ENCODE results near the gene CDC25B.

- TF ChIP-seq, protein P1, sequence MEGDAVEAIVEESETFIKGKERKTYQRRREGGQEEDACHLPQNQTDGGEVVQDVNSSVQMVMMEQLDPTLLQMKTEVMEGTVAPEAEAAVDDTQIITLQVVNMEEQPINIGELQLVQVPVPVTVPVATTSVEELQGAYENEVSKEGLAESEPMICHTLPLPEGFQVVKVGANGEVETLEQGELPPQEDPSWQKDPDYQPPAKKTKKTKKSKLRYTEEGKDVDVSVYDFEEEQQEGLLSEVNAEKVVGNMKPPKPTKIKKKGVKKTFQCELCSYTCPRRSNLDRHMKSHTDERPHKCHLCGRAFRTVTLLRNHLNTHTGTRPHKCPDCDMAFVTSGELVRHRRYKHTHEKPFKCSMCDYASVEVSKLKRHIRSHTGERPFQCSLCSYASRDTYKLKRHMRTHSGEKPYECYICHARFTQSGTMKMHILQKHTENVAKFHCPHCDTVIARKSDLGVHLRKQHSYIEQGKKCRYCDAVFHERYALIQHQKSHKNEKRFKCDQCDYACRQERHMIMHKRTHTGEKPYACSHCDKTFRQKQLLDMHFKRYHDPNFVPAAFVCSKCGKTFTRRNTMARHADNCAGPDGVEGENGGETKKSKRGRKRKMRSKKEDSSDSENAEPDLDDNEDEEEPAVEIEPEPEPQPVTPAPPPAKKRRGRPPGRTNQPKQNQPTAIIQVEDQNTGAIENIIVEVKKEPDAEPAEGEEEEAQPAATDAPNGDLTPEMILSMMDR (IDR thresholded peaks at IDR 0.05) = no peak
- TF ChIP-seq POLR2A (IDR thresholded peaks at IDR 0.05) = no peak
Observed at GRCh38 chr20:3758566-3758965, 37.5 kb upstream of the CDC25B start.
